Mammary epithelial cell (primary cell): Measurements from ENCODE around the gene ILDR2.

Experiments used
- EZH2 ChIP-seq: IDR thresholded peaks from 2 replicates; pipeline ENCODE4 v1.6.1; 2012; ENCODE audit warnings: low read length, inconsistent platforms, borderline replicate concordance
- TF ChIP-seq, protein P1 (sequence below), 2 donors: IDR thresholded peaks in 1 of 2; conservative IDR thresholded peaks in 1 of 2; 2 replicates each; pipeline ENCODE4 v1.5.1; 2011 to 2012; ENCODE audit warnings: inconsistent platforms in 2 of 2, low read length in 2 of 2, mild to moderate bottlenecking in 2 of 2, control low read depth in 1 of 2, low read depth in 1 of 2; ENCODE audit not compliant: insufficient read depth in 1 of 2; ENCODE audit errors: extremely low read depth in 1 of 2

DNA sequence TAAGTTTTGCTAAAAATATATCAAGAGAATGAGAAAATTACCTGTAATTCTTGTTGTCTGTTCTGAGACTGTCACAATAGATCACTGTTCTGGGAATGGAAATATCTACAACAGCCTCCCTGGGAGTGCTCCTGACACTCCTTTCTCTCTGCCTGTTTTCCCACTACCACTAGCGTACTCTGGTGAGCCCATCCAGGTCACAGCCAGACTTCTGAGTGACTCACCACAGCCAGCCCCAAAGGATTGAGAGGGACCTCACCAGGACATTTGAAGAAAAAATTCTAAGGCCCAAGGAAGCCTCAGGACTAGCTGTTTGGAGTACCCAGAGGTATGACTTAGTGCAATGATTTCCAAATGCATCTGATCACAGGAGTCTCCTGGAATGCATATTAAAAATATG, 60.3 kb downstream of the ILDR2 start:
- TF ChIP-seq, protein P1, sequence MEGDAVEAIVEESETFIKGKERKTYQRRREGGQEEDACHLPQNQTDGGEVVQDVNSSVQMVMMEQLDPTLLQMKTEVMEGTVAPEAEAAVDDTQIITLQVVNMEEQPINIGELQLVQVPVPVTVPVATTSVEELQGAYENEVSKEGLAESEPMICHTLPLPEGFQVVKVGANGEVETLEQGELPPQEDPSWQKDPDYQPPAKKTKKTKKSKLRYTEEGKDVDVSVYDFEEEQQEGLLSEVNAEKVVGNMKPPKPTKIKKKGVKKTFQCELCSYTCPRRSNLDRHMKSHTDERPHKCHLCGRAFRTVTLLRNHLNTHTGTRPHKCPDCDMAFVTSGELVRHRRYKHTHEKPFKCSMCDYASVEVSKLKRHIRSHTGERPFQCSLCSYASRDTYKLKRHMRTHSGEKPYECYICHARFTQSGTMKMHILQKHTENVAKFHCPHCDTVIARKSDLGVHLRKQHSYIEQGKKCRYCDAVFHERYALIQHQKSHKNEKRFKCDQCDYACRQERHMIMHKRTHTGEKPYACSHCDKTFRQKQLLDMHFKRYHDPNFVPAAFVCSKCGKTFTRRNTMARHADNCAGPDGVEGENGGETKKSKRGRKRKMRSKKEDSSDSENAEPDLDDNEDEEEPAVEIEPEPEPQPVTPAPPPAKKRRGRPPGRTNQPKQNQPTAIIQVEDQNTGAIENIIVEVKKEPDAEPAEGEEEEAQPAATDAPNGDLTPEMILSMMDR (conservative IDR thresholded peaks at IDR 0.05 in 1 of 2, IDR thresholded peaks at IDR 0.05 in 1 of 2; ENCODE audit: extremely low read depth in 1 of 2, insufficient read depth in 1 of 2, low read depth in 1 of 2, low read length in 2 of 2), result no peak
- no peak for TF ChIP-seq EZH2
